NCI-H748 treated with DMSO at 0.1 percent for 48 hours (cell line): ENCODE results near the gene IL16.

Experiments
- DNase-seq: peaks from one replicate; lab custom pipeline; 2025; lab: John Stamatoyannopoulos, UW

IL16 gene

DNA sequence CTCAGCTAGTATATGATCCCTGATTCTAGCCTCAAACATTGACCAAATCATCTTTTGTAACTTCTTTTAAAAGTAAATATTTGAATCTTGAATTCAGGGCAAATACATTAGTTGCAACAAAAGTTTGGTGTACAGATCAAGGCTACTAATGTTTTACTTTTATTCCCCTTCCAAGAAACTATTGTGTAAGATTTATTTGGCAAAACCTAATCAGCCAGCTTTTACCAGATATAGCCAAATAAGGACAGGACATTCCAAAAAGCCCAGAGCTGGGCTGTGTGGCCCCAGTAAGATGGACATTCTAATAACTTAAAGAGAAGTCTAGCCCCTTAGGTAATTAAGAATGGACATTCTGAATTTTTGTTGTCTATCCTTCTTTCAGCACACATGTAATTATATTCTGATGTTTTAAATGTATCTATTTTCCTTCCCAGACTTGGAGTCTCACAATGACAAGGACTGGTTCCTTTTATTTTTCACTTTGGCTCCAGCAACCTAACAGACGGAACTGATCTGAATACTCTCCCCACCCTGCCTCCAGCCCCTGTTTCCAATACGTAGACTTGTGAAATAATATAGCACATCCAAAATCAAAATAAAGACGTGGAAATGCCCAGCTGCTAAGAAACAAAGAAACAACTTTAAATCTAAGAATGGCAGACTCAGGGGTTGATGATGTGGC lies 79.2 kb downstream of the IL16 start:
- no peak for DNase-seq

GRCh38 chr15:81276967-81277366 lies 80.3 kb downstream of the IL16 start:
- no peak for DNase-seq

DNA sequence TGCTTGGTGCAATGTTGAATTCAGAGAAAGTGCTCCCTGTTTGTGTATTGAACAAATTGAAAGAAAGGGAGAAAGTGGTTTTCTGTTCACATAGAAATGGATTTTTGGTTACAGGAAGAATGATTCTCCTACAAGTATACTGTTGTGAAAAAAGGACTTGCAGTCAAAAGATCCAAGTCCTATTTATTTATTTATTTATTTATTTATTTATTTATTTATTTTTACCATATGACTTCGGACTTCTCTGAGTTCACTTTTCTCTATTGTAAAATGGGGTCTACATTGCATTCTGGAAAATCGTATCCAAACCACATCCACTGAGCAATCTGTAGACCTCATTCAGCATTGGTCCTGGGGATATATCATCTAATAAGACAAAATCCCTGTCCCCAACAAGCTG lies 81.2 kb downstream of the IL16 start:
- no peak for DNase-seq

- no peak for DNase-seq
Measured at GRCh38 chr15:81278306-81279029, 81.8 kb downstream of the IL16 start.

DNA sequence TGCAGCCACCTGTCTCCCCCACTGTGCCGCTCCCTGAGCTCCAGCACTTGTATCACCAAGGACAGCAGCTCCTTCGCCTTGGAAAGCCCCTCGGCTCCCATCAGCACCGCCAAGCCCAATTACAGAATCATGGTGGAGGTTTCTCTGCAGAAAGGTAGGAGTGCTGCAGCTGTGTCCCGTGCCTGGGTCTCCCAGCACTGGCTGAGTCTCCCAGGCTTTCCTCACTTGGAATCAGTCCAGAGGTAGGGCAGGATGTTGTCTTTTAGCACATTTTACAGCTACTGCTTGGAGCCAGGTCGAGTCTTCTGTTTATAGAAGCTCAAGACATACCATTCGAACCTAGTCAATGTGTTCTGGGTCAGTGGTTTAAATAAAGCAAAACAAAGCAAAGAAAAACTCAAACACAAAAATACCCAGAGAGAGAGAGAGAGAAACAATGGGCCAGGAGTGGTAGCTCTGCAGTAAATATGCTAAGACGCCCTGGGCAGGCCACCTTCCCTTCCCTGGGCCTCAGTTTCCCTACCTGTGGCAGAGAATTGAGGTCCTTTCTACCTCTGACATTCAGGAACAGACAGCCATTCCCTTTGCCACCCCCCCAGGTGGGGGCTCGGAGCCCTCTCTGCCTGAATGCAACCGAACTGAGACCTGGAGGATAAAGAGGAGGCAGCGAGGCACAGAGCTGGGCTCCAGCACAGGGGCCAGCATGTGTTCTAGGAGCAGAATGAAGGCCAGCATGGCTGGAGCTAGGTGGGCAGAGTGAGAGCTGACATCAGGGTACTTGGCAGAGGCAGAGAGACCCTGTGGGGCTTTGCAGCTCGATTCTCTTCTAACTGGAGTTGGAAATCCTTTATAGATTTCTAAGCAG lies 83.2 kb downstream of the IL16 start:
- DNase-seq = no peak

DNA sequence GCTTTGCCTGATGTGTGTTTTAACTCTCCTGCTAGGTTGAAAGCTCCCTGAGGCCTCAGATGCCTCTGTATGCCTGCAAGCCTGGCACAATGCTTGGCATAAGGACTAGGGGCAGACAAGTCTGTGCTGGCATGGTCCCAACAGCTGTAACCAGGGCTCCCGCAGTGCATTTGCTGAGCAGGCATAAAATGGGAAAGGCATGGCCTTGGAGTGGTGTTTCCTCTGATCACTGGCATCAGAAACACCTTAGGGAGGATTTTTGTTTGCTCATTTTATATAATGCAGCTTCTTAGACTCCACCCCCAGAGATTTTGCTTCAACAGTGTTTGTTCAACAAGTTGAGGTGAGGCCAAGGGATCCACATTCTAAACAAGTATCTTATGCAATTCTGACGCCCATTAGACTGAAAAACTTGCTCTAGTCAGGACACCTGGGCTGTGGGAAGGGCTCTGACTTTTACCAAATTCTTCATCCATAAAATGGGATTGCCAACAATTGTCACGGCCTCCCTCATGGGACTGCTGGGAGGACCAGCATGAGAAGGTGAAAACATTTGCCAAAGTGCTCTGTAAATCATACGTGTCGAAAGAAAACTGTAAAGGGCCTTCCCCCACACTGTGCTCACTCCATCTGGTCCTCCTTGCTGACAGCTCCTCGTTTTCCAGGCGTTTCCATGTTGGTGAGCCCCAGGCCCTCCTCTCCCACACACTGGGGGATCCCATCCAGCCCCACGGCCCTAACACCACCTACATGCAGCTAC lies 84.2 kb downstream of the IL16 start:
- DNase-seq = no peak

DNA sequence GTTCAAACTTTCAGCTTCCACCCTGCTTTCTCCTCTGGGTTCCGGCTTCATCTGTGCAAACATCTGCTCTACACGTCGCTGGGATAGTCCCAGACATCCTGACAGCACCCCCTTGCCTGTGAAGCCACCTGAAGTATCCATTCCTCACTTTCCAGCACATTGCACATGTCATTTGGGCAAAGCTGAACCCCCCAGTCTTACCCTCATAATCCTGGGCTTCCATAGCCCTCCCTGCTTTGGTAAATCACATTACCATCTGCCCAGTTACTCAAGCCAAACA lies 84.7 kb downstream of the IL16 start:
- DNase-seq = no peak

DNA sequence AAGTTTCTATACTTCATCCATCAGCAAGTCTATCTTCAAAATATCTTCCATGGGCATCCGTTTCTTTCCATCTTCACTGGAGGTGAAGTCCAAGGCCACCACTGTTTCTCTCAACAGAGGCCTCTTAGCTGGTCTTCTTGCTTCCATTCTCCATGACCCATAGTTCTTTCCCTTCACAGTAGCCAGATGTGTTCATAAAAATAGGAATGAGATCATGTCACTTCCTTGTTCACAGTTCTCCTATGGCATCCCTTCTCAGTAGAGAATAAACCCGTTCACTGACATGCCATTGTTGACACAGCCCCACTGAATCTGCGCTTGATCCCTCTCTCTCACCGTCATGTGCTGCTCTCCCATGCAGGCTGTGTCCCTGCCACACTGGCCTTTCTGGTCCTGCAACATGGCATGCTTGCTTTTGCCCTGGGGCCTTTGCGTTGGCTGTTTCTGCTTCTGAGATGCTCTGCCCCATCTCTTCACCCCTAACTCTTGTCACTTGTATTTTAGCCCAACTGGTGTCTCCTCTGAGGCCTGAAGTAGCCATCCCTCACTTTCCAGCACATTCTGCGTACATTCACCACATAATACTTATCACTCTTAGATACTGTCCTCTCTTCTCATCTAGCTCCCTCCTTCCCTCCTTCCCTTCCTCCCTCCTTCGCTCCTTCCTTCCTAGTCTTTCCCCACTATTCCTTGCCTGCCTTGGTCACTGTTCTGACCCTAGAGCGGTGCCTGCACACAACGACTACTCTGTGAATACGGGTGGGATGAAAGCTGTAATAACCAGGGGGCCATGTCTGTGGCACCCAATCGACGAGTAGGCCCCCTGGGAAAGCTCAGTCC lies 85.3 kb downstream of the IL16 start:
- DNase-seq = no peak

GRCh38 chr15:81282606-81282895 lies 85.9 kb downstream of the IL16 start:
- no peak for DNase-seq

DNA sequence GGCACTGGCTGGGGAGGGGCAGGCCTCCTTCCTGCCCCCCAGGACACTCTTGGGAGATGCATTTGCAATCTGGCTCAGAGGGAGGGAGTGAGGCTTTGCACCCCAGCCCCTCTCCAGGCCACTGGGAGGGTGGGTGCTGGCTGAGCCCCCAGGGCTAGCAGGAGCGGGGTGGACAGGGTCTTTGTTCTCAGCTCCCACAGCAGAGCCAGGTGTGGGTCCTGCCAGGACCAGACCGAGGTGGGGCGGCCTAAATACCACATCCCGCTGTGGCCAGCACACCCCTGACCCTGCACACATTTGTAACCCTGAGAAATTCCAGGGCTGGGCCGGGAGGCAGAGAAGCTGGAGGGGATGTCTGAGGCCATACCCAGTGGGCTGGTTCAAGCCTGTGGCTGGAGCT lies 86.2 kb downstream of the IL16 start:
- DNase-seq = no peak

- no peak for DNase-seq
Measured at GRCh38 chr15:81284256-81285031, 87.8 kb downstream of the IL16 start.

DNA sequence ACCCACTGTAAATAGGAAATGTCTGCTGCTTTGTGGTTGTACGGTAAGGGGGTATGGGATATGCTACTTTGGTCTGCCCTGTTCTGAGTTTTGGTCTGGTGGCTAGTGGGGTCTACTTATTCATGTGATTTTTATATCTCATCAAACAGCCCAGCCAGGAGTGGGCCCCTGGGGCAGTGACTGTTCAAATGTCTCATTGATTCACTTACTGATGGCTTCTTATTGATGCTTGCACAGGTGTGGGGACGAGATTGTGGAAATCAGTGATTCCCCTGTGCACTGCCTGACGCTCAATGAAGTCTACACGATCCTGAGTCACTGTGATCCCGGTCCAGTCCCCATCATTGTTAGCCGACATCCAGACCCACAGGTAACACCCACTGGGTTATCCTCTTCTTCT lies 88.8 kb downstream of the IL16 start:
- DNase-seq = no peak

- no peak for DNase-seq
Measured at GRCh38 chr15:81286621-81287121, 90.0 kb downstream of the IL16 start.

GRCh38 chr15:81288040-81288439 lies 91.4 kb downstream of the IL16 start:
- no peak for DNase-seq

GRCh38 chr15:81288616-81289015 lies 91.9 kb downstream of the IL16 start:
- DNase-seq = no peak

DNA sequence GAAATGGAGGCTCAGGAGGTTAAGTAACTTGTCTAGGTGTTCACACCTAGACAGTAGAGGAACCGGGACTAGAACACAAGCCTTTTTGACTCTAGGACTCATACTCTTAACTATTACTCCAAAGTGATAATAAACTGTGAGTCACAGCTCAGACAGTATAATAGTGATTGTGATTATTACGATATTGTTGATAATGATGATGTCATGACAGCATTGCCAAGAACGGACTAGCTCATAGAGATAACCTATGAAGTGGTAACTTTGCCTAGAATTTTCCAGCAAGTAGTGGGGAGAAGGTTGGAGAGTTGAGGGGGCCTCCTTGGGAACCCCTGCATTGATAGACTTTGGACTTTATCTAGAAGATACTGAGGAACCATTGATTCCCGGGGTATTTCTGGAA lies 93.2 kb downstream of the IL16 start:
- no peak for DNase-seq

DNA sequence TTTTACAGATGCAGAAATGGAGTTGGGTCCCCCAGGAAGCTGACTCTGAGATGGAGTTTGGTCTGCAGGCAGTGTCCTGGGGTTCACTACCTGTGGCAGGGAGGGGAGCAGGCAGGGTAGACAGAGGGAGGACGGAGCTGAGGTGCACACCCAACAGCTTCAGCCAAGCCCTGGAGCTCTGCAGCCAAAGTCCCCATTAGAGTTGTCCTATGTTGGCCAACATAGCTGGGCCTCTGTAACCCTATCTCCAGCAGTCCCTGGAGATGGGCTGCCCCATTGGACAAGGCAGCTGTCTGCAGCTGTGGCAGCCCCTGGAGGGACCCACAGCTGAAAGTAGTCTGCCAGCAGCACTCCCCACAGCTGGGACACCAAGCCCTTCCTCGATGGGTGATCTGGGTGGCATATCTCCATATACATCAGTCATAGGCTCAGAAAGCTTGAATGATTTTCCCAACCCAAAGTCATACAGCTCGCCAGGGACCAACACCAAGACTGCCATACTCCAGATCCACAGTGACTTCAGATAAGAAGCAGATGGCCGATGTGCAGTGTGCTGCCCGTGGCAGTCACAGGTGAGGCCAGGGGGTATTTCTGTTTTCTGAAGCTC lies 95.3 kb downstream of the IL16 start:
- DNase-seq = no peak

DNA sequence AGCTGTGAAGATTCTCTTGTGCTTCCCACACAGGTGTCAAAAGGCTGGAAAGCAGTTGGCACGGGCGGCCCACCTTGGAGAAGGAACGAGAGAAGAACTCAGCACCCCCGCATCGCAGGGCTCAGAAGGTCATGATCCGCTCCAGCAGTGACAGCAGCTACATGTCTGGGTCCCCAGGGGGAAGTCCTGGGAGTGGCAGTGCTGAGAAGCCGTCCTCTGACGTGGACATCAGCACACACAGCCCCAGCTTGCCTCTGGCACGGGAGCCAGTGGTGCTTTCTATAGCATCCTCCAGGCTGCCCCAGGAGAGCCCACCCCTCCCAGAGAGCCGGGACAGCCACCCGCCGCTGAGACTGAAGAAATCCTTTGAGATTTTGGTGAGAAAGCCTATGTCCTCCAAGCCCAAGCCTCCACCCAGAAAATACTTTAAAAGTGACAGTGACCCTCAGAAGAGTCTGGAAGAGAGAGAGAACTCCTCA lies 95.9 kb downstream of the IL16 start:
- no peak for DNase-seq

GRCh38 chr15:81293728-81294515 lies 97.2 kb downstream of the IL16 start:
- DNase-seq = no peak
